Activated B cell treated with CpG ODN at 0.5 μM for 24 hours (primary cell): ENCODE measurements around the gene GSTA1. TPM values are rescaled to one million over a fixed set of nuclear protein-coding genes. Genes with fewer than 3 reads are reported as not detected.
"Not testable (repeated sequence)": the region's sequence is repeated elsewhere in the genome, so short reads cannot be mapped to it uniquely, and the experiment has no call there.

Experiments used
- ATAC-seq: fragments of 200-7000 bp; cut with Tn5 transposase; one replicate; pipeline ENCODE4 v1.10.0; 2021; ENCODE audit warnings: low read depth, mild to moderate bottlenecking, moderate library complexity
- CTCF ChIA-PET: fragments of 350-600 bp; sonication (Branson Sonifier 250); formaldehyde crosslinking; loops from one replicate; lab custom pipeline; 2021; ENCODE audit warnings: antibody characterized with exemption; lab: Charles Lee
- POLR2A ChIA-PET: fragments of 350-600 bp; sonication (Branson Sonifier 250); formaldehyde crosslinking; loops from one replicate; lab custom pipeline; 2021; ENCODE audit warnings: antibody characterized with exemption; lab: Charles Lee
- DNase-seq: peaks from one replicate; pipeline ENCODE4 v3.0.0; 2022
- H3K27ac Mint-ChIP-seq: one replicate; pipeline ENCODE4 v1.8.0; 2020; ENCODE audit warnings: mixed read lengths
- H3K27me3 Mint-ChIP-seq: one replicate; pipeline ENCODE4 v1.8.0; 2021; ENCODE audit warnings: mixed read lengths
- H3K36me3 Mint-ChIP-seq: one replicate; pipeline ENCODE4 v1.8.0; 2021; ENCODE audit warnings: low read depth, mixed read lengths
- H3K4me1 Mint-ChIP-seq: one replicate; pipeline ENCODE4 v1.8.0; 2021; ENCODE audit warnings: mixed read lengths
- H3K4me3 Mint-ChIP-seq: one replicate; pipeline ENCODE4 v1.8.0; 2020; ENCODE audit warnings: mild to moderate bottlenecking, mixed read lengths
- H3K9me3 Mint-ChIP-seq: one replicate; pipeline ENCODE4 v1.8.0; 2020; ENCODE audit warnings: mixed read lengths
- CTCF ChIP-seq: fragments of 200-600 bp; IDR thresholded peaks from one replicate; pipeline ENCODE4 v1.8.0; 2022; ENCODE audit warnings: antibody characterized with exemption, mild to moderate bottlenecking
- intact Hi-C: fragments of 100-400 bp; cut with micrococcal nuclease; formaldehyde crosslinking; loops from one replicate; pipeline ENCODE4 v1.15.1; 2024
- total RNA-seq: library from RNA; stranded (reverse); gene quantifications from 2 replicates; pipeline ENCODE4 v1.2.3, GENCODE V29; 2022

GSTA1 gene
- total RNA-seq, 1 donor from 2014 or later: not detected

GRCh38 chr6:52767658-52768057 lies 36.0 kb downstream of the GSTA1 start:
- H3K27ac Mint-ChIP-seq, H3K27me3 Mint-ChIP-seq, H3K4me1 Mint-ChIP-seq, POLR2A ChIA-PET, ATAC-seq, CTCF ChIA-PET, DNase-seq, H3K9me3 Mint-ChIP-seq, H3K4me3 Mint-ChIP-seq, intact Hi-C loops, H3K36me3 Mint-ChIP-seq: not testable (repeated sequence)

DNA sequence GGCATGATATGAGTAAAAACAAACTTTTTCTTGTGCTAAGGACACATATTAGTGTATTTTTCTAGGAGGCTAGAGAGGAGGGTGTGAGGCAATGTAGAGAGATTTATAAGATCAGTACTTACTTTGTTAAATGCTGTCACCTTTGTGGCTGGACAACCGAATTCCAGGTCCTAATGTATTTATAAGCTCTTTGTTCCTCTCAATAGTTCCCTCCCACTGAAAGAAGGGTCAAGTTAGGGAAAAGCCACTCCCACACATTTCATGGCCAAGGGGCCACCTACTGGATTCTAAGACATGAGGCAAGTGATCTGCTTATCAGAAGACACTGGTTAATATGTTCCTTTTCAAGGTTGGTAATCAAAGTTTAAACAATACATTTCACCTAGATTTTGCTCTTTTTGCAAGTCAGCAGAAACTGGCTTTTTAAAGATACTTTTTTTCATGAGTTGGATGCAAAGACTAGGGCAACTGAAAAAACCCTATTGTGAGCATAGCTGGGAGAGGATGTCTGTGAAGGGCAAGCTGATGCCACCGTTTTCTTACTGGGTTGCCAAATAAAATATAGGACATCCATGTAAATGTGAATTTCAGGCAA lies 40.2 kb downstream of the GSTA1 start, which contains the start of gene GSTA2:
Gene GSTA2 (minus strand): TSS at position 154 of the 595 bp plus-strand sequence. CDS start 5,528 bp downstream, outside the sequence.
- H3K27ac Mint-ChIP-seq, H3K9me3 Mint-ChIP-seq, H3K4me3 Mint-ChIP-seq, H3K4me1 Mint-ChIP-seq, ATAC-seq, DNase-seq, H3K27me3 Mint-ChIP-seq, POLR2A ChIA-PET, H3K36me3 Mint-ChIP-seq, intact Hi-C loops, CTCF ChIA-PET: not testable (repeated sequence)

- H3K4me1 Mint-ChIP-seq, H3K9me3 Mint-ChIP-seq, intact Hi-C loops, CTCF ChIA-PET, H3K27ac Mint-ChIP-seq, DNase-seq, H3K4me3 Mint-ChIP-seq, POLR2A ChIA-PET, H3K27me3 Mint-ChIP-seq, H3K36me3 Mint-ChIP-seq, ATAC-seq: not testable (repeated sequence)
Observed at GRCh38 chr6:52761673-52762491, 41.7 kb downstream of the GSTA1 start.

DNA sequence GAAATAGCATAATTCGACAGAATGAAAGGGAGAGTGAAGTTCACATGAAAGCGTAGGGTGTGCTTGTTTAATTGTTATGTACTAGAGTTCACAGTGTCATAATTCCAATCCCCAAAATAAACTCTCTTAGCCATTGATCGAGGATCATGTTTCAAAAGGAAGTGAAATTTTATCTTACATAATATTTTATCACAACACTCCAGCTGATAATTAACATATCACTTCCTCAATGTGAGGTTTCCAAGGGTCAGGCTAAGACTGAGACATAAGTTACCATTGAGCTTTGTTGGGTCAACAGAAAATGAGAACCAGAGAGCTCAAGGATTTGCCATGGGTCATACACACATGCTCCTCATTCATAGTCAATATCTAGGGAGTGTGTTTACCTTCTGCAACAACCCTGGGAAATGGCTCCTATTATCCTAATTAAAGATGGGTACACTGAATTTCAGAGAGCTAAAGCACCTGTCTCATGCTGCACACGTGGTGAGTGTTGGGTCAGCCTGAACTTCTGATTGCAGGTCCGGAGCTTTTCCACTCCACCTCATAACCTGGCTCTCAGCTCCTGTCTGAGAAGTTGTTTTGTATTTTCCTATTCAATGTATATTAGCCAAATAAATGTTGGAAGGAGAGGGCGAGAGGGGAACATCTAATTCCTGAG lies 43.4 kb downstream of the GSTA1 start:
- H3K4me1 Mint-ChIP-seq: no peaks in the 10 kb centered on the region
- peaks cover 18% of the 10 kb centered on the region for H3K27me3 Mint-ChIP-seq
- no peak overlapping the region for H3K27ac Mint-ChIP-seq
- H3K36me3 Mint-ChIP-seq: no peaks in the 10 kb centered on the region
- DNase-seq (no peak), ATAC-seq (no peak)
- H3K9me3 Mint-ChIP-seq: no peaks in the 10 kb centered on the region
- TF ChIP-seq CTCF: no peak
- H3K4me3 Mint-ChIP-seq: no peak overlapping the region
- intact Hi-C loops: no loop called here
- CTCF ChIA-PET: no interaction called here
- POLR2A ChIA-PET: no interaction called here

- TF ChIP-seq CTCF: no peak
- no peak for DNase-seq
- Mint-ChIP-seq H3K36me3 (no peaks in the 10 kb centered on the region), H3K4me1 (no peaks in the 10 kb centered on the region), H3K4me3 (no peak overlapping the region), H3K9me3 (no peaks in the 10 kb centered on the region), H3K27me3 (peaks cover 20% of the 10 kb centered on the region), H3K27ac (no peak overlapping the region)
- CTCF ChIA-PET: no interaction called here
- ATAC-seq: no peak
- intact Hi-C loops: no loop called here
- POLR2A ChIA-PET: interaction anchor here (0.7 kb wide), 1 partner anchor 516 kb away, joined by 7 read pairs; no protein-coding TSS in a partner anchor
Observed at GRCh38 chr6:52759085-52759484, 44.5 kb downstream of the GSTA1 start.

DNA sequence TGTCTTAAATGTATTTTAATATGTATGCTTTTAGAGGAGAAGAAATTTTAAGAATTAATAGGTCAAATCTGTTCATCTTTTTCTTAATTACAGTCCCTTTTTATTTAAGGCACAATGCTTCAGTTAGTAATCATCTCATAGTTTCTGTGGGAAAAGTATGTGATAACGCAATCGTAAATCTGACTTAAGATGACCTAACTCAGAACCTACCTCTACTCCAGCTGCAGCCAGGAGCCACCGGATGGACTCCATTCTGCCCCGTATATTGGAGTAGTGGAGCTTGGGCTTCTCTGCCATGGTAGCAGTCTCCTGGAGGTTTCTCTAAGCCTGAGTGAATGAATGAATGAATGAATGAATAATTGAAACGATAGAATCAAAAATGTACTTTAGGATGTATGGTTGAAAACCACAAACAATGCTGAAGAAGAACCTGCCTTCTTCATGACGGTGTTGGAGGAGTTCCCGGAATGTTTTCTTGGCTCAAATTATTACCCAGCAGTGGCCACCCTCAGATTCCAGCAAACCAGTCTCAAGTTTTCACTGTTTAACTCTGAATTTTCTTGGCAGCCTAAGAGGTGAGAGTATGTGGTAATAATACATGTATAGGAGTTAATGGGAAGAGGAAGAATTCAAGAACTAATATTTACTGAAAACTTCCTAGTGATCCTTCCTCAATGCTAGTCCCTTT lies 45.8 kb downstream of the GSTA1 start:
- ATAC-seq, CTCF ChIA-PET, DNase-seq, H3K36me3 Mint-ChIP-seq, H3K27ac Mint-ChIP-seq, POLR2A ChIA-PET, H3K4me1 Mint-ChIP-seq, intact Hi-C loops, H3K9me3 Mint-ChIP-seq, H3K4me3 Mint-ChIP-seq: not testable (repeated sequence)
- peaks cover 15% of the 10 kb centered on the region for H3K27me3 Mint-ChIP-seq
